OCI-LY7 (cell line): ENCODE measurements around the gene LAMA2. TPM values are rescaled to one million over a fixed set of nuclear protein-coding genes. Genes with fewer than 3 reads are reported as not detected.

Experiments used
- BruUV-seq: library from RNA; stranded (reverse); fragments of 400-500 nt; replicated peaks from 2 replicates; lab custom pipeline; 2021; lab: Mats Ljungman, UMichigan
- CTCF ChIA-PET: fragments of 300-600 bp; sonication (Branson Sonifier 250); formaldehyde crosslinking; loops from one replicate; lab custom pipeline; 2022; ENCODE audit warnings: antibody characterized with exemption; ENCODE audit not compliant: unreplicated experiment; lab: Charles Lee
- POLR2A ChIA-PET: fragments of 300-600 bp; sonication (Branson Sonifier 250); formaldehyde crosslinking; loops from one replicate; lab custom pipeline; 2022; ENCODE audit warnings: antibody characterized with exemption; lab: Charles Lee
- DNase-seq: peaks from one replicate; pipeline ENCODE4 v3.0.0-alpha.2; 2015; ENCODE audit warnings: low spot score
- H2AFZ ChIP-seq: fragments of 200-600 bp; sonication (generic), shearing (Covaris generic); 2 replicates; pipeline ENCODE4 v1.6.1; 2014; ENCODE audit warnings: mild to moderate bottlenecking, antibody characterized with exemption, low read length, moderate library complexity
- H3K27ac ChIP-seq: fragments of 200-600 bp; sonication (generic); 2 replicates; pipeline ENCODE4 v1.5.1; 2014; ENCODE audit warnings: mixed run types, low read depth, mild to moderate bottlenecking, moderate library complexity, low read length, inconsistent platforms; ENCODE audit not compliant: poor library complexity, severe bottlenecking
- H3K36me3 ChIP-seq: fragments of 200-600 bp; sonication (generic); 2 replicates; pipeline ENCODE4 v1.6.1; 2014; ENCODE audit warnings: mild to moderate bottlenecking, antibody characterized with exemption, low read length, moderate library complexity, mixed read lengths; ENCODE audit not compliant: insufficient read depth
- H3K4me1 ChIP-seq: fragments of 200-600 bp; sonication (generic); 2 replicates; pipeline ENCODE4 v1.5.1; 2014; ENCODE audit warnings: mild to moderate bottlenecking, low read length; ENCODE audit not compliant: insufficient read depth, poor library complexity, severe bottlenecking
- H3K4me2 ChIP-seq: fragments of 200-600 bp; sonication (generic); 2 replicates; pipeline ENCODE4 v1.6.1; 2014; ENCODE audit warnings: mild to moderate bottlenecking, low read length
- H3K4me3 ChIP-seq: fragments of 200-600 bp; sonication (generic); 2 replicates; pipeline ENCODE4 v1.5.1; 2014; ENCODE audit warnings: mild to moderate bottlenecking, low read depth, low read length; ENCODE audit not compliant: poor library complexity, severe bottlenecking
- H3K79me2 ChIP-seq: fragments of 200-600 bp; sonication (generic); 2 replicates; pipeline ENCODE4 v1.6.1; 2016; ENCODE audit warnings: low read depth, mild to moderate bottlenecking, low read length, moderate library complexity, mixed read lengths; ENCODE audit not compliant: insufficient read depth
- H3K9me2 ChIP-seq: fragments of 200-600 bp; sonication (generic); 2 replicates; pipeline ENCODE4 v1.6.1; 2016; ENCODE audit warnings: mild to moderate bottlenecking, low read length, mixed read lengths; ENCODE audit not compliant: insufficient read depth
- H3K9me3 ChIP-seq: fragments of 200-600 bp; sonication (generic); 2 replicates; pipeline ENCODE4 v1.6.1; 2014; ENCODE audit warnings: mild to moderate bottlenecking, mixed run types, low read length, mixed read lengths
- H4K20me1 ChIP-seq: fragments of 200-600 bp; sonication (generic); 2 replicates; pipeline ENCODE4 v1.6.1; 2014; ENCODE audit warnings: mild to moderate bottlenecking, antibody characterized with exemption, low read length, moderate library complexity, mixed read lengths; ENCODE audit not compliant: insufficient read depth
- CTCF ChIP-seq: fragments of 200-600 bp; sonication (generic); conservative IDR thresholded peaks from 2 replicates; pipeline ENCODE4 v1.5.1; 2014; ENCODE audit warnings: mild to moderate bottlenecking, antibody characterized with exemption, low read length, moderate library complexity, mixed read lengths
- EZH2phosphoT487 ChIP-seq: fragments of 200-600 bp; sonication (generic); IDR thresholded peaks from 2 replicates; pipeline ENCODE4 v1.6.1; 2018; ENCODE audit warnings: low read depth, borderline replicate concordance, mild to moderate bottlenecking, mixed run types, antibody characterized with exemption, low read length, moderate library complexity, mixed read lengths
- intact Hi-C: fragments of 100-400 bp; cut with micrococcal nuclease; formaldehyde crosslinking; loops from one replicate; pipeline ENCODE4 v1.10.0; 2022; ENCODE audit not compliant: unreplicated experiment
- total RNA-seq, 2 experiments: library from RNA; depleted of rRNA in 1 of 2; stranded (reverse); fragments of >200 nt in 1 of 2; shearing (Covaris generic) in 1 of 2; gene quantifications; 2 replicates each; pipeline ENCODE4 v1.2.3, GENCODE V29; 2014 to 2022

LAMA2 gene
- total RNA-seq, 2 experiments from 2014 or later: not detected

DNA sequence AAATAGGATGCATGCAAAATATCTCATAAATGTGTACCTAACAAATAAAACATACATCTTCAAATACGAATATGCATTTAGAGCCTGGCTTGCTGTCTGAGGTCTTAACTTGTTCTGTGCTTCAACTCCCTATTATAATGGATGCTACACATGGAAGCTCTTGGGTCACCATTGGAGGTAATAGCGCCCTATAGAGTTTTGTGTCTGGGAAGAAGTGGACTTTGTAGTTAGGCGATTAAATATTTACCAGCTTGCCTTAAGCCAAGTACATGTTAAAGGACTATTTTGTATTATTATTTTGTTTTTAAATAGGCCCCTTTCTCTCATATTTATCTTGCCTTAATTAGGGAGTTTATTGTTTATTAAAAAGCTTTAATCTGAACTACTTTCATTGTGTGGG, 107.4 kb downstream of the LAMA2 start:
- Histone ChIP-seq H4K20me1 (no peaks in the 10 kb centered on the region), H3K4me1 (no peaks in the 10 kb centered on the region), H2AFZ (no peak overlapping the region), H3K4me2 (no peak overlapping the region), H3K9me3 (no peaks in the 10 kb centered on the region), H3K9me2 (no peaks in the 10 kb centered on the region), H3K36me3 (no peaks in the 10 kb centered on the region), H3K4me3 (no peak overlapping the region), H3K27ac (no peak overlapping the region), H3K79me2 (no peaks in the 10 kb centered on the region)
- ChIA-PET POLR2A (interaction anchor here (0.6 to 0.8 kb wide), 2 partner anchors 29 to 186 kb away, joined by 3 read pairs; no protein-coding TSS in a partner anchor), CTCF (no interaction called here)
- TF ChIP-seq CTCF: no peak
- no TSS peak for BruUV-seq
- intact Hi-C loops: no loop called here
- DNase-seq: no peak

- Histone ChIP-seq H3K79me2 (no peaks in the 10 kb centered on the region), H3K4me2 (no peak overlapping the region), H3K36me3 (no peaks in the 10 kb centered on the region), H3K27ac (no peak overlapping the region), H4K20me1 (no peaks in the 10 kb centered on the region), H2AFZ (no peak overlapping the region), H3K9me2 (no peaks in the 10 kb centered on the region), H3K4me1 (no peaks in the 10 kb centered on the region), H3K4me3 (no peak overlapping the region), H3K9me3 (no peaks in the 10 kb centered on the region)
- BruUV-seq: no TSS peak
- no peak for DNase-seq
- ChIA-PET POLR2A (interaction anchor here (0.6 to 0.8 kb wide), 2 partner anchors 29 to 186 kb away, joined by 3 read pairs; no protein-coding TSS in a partner anchor), CTCF (no interaction called here)
- TF ChIP-seq CTCF (no peak), EZH2phosphoT487 (no peak)
- intact Hi-C loops: no loop called here
Observed at GRCh38 chr6:128990915-128991314, 108.0 kb downstream of the LAMA2 start.

DNA sequence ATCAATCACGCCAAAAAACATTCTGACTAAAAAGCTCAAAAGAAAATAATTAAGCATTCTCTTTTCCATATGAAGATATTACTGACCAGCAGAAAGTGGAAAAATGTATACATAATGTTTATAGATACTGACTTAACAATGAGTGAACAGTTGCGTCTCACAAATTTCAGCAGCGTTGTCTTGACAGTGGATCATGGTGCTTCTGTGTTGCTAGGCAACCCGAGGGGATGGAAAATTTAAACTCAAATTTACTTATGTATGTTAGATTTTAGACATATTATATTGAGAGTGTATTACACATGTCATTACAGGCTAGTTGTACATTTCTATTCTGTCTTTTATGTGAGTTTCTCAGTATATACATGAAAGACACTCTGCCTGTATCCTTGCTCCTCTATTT, 110.2 kb downstream of the LAMA2 start:
- CTCF ChIA-PET: no interaction called here

More for the DNA sequence above, 110.2 kb downstream of the LAMA2 start:
- Histone ChIP-seq H2AFZ (no peak overlapping the region), H3K27ac (no peak overlapping the region), H3K4me3 (no peak overlapping the region), H3K9me2 (no peaks in the 10 kb centered on the region), H3K9me3 (no peaks in the 10 kb centered on the region), H4K20me1 (no peaks in the 10 kb centered on the region), H3K36me3 (no peaks in the 10 kb centered on the region), H3K4me2 (no peak overlapping the region), H3K79me2 (no peaks in the 10 kb centered on the region), H3K4me1 (no peaks in the 10 kb centered on the region)
- POLR2A ChIA-PET: interaction anchor here (0.7 to 1.0 kb wide), 2 partner anchors 14 to 1931 kb away, joined by 3 to 4 read pairs; no protein-coding TSS in a partner anchor
- intact Hi-C loops: no loop called here
- DNase-seq: no peak
- TF ChIP-seq CTCF (no peak), EZH2phosphoT487 (no peak)
- no TSS peak for BruUV-seq
